ENCODE data around the gene AKNA.

DNA sequence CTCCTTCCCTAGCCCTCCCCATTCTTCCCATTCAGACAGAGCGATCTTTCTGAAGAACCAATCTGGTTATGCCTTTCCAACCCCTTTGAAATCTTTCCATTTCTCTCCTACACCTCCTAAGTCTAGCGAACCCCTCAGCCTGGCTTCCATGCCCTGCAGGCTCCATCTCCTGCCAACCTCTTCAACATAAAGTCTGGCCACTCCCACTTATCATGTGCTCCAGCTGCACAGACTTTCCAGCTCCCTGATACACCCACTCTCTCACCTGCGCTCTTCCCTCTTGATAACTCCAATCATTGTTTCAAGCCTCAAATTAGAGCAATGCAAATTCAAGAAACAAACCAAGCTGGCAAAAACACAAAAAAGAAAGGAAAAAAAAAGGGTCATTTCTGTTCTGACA is 68.6 kb downstream of the AKNA start:
- TF ChIP-seq, protein P1, sequence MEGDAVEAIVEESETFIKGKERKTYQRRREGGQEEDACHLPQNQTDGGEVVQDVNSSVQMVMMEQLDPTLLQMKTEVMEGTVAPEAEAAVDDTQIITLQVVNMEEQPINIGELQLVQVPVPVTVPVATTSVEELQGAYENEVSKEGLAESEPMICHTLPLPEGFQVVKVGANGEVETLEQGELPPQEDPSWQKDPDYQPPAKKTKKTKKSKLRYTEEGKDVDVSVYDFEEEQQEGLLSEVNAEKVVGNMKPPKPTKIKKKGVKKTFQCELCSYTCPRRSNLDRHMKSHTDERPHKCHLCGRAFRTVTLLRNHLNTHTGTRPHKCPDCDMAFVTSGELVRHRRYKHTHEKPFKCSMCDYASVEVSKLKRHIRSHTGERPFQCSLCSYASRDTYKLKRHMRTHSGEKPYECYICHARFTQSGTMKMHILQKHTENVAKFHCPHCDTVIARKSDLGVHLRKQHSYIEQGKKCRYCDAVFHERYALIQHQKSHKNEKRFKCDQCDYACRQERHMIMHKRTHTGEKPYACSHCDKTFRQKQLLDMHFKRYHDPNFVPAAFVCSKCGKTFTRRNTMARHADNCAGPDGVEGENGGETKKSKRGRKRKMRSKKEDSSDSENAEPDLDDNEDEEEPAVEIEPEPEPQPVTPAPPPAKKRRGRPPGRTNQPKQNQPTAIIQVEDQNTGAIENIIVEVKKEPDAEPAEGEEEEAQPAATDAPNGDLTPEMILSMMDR (IDR thresholded peaks at IDR 0.05): no peak
- TF ChIP-seq POLR2AphosphoS5 (IDR thresholded peaks at IDR 0.05; ENCODE audit: low read depth, low read length) (no peak), SIN3A (IDR thresholded peaks at IDR 0.05; ENCODE audit: borderline replicate concordance, insufficient read depth, low read depth, low read length) (no peak), TCF7L2 (IDR thresholded peaks at IDR 0.05; ENCODE audit: low read depth, low read length) (no peak)
- TF ChIP-seq, protein P2, sequence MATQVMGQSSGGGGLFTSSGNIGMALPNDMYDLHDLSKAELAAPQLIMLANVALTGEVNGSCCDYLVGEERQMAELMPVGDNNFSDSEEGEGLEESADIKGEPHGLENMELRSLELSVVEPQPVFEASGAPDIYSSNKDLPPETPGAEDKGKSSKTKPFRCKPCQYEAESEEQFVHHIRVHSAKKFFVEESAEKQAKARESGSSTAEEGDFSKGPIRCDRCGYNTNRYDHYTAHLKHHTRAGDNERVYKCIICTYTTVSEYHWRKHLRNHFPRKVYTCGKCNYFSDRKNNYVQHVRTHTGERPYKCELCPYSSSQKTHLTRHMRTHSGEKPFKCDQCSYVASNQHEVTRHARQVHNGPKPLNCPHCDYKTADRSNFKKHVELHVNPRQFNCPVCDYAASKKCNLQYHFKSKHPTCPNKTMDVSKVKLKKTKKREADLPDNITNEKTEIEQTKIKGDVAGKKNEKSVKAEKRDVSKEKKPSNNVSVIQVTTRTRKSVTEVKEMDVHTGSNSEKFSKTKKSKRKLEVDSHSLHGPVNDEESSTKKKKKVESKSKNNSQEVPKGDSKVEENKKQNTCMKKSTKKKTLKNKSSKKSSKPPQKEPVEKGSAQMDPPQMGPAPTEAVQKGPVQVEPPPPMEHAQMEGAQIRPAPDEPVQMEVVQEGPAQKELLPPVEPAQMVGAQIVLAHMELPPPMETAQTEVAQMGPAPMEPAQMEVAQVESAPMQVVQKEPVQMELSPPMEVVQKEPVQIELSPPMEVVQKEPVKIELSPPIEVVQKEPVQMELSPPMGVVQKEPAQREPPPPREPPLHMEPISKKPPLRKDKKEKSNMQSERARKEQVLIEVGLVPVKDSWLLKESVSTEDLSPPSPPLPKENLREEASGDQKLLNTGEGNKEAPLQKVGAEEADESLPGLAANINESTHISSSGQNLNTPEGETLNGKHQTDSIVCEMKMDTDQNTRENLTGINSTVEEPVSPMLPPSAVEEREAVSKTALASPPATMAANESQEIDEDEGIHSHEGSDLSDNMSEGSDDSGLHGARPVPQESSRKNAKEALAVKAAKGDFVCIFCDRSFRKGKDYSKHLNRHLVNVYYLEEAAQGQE (IDR thresholded peaks at IDR 0.05; ENCODE audit: insufficient read depth in 1 of 2, low read depth in 2 of 2, low read length in 1 of 2): no peak
